ENCODE measurements around the gene ARHGAP6.
"Not testable (repeated sequence)": the region's sequence is repeated elsewhere in the genome, so short reads cannot be mapped to it uniquely, and the experiment has no call there.

Gene ARHGAP6

DNA sequence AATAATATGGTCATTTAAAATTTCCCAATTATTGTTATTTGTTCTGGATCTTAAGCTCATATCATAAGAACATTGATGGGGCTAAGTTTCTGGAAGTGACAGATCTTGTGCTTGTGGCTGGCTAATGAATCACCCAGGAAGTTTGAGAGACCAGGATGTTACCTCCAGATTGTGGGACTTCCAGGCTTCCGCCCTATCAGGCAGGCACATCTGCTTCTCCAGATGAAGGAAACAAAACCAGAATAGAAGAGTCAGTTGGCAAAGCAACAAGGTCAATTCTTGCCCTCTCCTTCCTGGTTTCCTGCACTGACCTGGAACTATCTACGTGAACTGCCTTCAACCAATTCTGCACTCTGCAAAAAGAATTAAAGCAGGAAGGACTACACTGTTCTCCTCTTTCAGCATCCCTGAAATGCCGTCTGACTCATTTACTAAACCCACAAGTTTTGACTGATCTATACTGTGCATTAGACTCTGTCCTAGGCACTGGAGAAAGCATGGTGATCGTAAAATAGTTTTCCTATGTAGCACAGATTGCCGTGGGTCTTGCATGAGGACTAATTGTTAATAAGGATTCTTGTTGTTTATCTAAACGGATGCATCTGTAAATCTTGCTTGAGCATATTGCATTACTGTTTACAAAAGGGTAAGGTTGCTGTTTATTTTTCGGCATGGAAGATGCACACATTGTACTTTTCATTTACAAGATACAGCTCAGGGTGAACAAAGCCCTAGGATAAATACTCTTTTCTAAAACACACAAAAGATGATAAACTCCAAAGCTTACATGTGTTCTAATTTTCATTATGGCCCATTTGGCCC is 297.9 kb downstream of the ARHGAP6 start:
- TF ChIP-seq, protein P1, sequence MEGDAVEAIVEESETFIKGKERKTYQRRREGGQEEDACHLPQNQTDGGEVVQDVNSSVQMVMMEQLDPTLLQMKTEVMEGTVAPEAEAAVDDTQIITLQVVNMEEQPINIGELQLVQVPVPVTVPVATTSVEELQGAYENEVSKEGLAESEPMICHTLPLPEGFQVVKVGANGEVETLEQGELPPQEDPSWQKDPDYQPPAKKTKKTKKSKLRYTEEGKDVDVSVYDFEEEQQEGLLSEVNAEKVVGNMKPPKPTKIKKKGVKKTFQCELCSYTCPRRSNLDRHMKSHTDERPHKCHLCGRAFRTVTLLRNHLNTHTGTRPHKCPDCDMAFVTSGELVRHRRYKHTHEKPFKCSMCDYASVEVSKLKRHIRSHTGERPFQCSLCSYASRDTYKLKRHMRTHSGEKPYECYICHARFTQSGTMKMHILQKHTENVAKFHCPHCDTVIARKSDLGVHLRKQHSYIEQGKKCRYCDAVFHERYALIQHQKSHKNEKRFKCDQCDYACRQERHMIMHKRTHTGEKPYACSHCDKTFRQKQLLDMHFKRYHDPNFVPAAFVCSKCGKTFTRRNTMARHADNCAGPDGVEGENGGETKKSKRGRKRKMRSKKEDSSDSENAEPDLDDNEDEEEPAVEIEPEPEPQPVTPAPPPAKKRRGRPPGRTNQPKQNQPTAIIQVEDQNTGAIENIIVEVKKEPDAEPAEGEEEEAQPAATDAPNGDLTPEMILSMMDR (IDR thresholded peaks at IDR 0.05): no peak

GRCh38 chrX:11366998-11367595 is 298.6 kb downstream of the ARHGAP6 start:
- intact Hi-C loops (cut with DNase I; ENCODE audit: low total_unique reads): no loop called here
- Histone ChIP-seq H3K4me3 (no peak overlapping the region), H3K9me3 (no peaks in the 10 kb centered on the region), H3K27ac (no peak overlapping the region), H3K4me1 (no peaks in the 10 kb centered on the region), H3K27me3 (no peaks in the 10 kb centered on the region), H3K36me3 (no peaks in the 10 kb centered on the region)
- no peak for DNase-seq
- TF ChIP-seq, protein P1 (IDR thresholded peaks at IDR 0.05): no peak

More for the DNA sequence above, 297.9 kb downstream of the ARHGAP6 start:
- Histone ChIP-seq H3K9me3 (no peaks in the 10 kb centered on the region), H3K27me3 (no peaks in the 10 kb centered on the region), H3K36me3 (no peaks in the 10 kb centered on the region), H3K27ac (no peak overlapping the region), H3K4me3 (no peak overlapping the region), H3K4me1 (no peaks in the 10 kb centered on the region)
- intact Hi-C loops (cut with DNase I; ENCODE audit: low total_unique reads): no loop called here
- no peak for DNase-seq

- DNase-seq: no peak
Observed at GRCh38 chrX:11365426-11365825, 300.3 kb downstream of the ARHGAP6 start.

DNA sequence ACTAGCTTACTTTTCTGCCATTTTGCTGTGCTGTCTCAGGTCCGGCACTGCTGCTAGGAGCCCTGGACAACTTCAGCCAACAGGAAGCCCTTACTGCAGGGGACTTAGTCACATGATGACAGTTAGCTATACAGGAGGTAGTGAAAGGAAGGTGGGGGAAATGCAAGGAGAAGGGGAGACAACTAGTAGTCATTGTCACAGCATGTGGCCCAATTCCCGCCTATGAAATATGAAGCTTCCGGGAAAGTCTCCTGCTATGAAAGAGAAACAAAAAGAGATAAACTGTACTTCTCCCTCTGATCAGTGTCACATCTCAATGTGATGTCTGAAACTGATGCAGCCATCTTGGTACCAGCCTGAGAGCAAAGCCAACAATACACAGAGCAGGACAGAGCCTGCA is 300.9 kb downstream of the ARHGAP6 start:
- Histone ChIP-seq H3K9me3 (no peaks in the 10 kb centered on the region), H3K27me3 (no peaks in the 10 kb centered on the region), H3K36me3 (no peaks in the 10 kb centered on the region), H3K27ac (no peak overlapping the region), H3K4me1 (no peaks in the 10 kb centered on the region), H3K4me3 (no peak overlapping the region)
- intact Hi-C loops (cut with DNase I; ENCODE audit: low total_unique reads): no loop called here
- no peak for DNase-seq
- TF ChIP-seq, protein P1 (IDR thresholded peaks at IDR 0.05): no peak

More at GRCh38 chrX:11365426-11365825, 300.3 kb downstream of the ARHGAP6 start:
- H3K27me3 ChIP-seq: no peaks in the 10 kb centered on the region
- H3K4me3 ChIP-seq: no peak overlapping the region
- H3K27ac ChIP-seq: no peak overlapping the region
- no peaks in the 10 kb centered on the region for H3K36me3 ChIP-seq
- intact Hi-C loops (cut with DNase I; ENCODE audit: low total_unique reads): no loop called here
- TF ChIP-seq, protein P1 (IDR thresholded peaks at IDR 0.05): no peak
- H3K4me1 ChIP-seq: no peaks in the 10 kb centered on the region
- H3K9me3 ChIP-seq: no peaks in the 10 kb centered on the region

DNA sequence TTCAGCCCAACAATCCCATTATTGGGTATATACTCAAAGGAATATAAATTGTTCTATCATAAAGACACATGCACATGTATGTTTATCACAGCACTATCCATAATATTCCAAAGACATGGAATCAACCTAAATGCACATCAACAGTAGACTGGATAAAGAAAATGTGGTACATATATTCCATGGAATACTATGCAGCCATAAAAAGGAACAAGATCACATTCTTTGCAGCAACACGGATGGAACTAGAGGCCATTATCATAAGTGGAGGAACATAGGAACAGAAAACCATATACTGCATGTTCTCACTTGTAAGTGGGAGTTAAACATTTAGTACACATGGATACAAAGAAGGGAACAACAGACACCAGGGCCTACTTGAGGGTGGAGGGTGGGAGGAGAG is 301.9 kb downstream of the ARHGAP6 start:
- H3K27ac ChIP-seq; H3K36me3 ChIP-seq; intact Hi-C loops (cut with DNase I; ENCODE audit: low total_unique reads); H3K9me3 ChIP-seq; H3K4me3 ChIP-seq; H3K27me3 ChIP-seq; DNase-seq; H3K4me1 ChIP-seq: not testable (repeated sequence)

GRCh38 chrX:11363069-11363594 is 302.6 kb downstream of the ARHGAP6 start:
- TF ChIP-seq, protein P1 (IDR thresholded peaks at IDR 0.05): no peak
- Histone ChIP-seq H3K4me1 (no peaks in the 10 kb centered on the region), H3K9me3 (no peaks in the 10 kb centered on the region), H3K27ac (no peak overlapping the region), H3K4me3 (no peak overlapping the region), H3K36me3 (no peaks in the 10 kb centered on the region), H3K27me3 (no peaks in the 10 kb centered on the region)
- no peak for DNase-seq
- intact Hi-C loops (cut with DNase I; ENCODE audit: low total_unique reads): no loop called here

- H3K9me3 ChIP-seq; H3K4me3 ChIP-seq; intact Hi-C loops (cut with DNase I; ENCODE audit: low total_unique reads); H3K27me3 ChIP-seq; H3K36me3 ChIP-seq; H3K4me1 ChIP-seq; H3K27ac ChIP-seq; DNase-seq: not testable (repeated sequence)
Observed at GRCh38 chrX:11361666-11362065, 304.1 kb downstream of the ARHGAP6 start.

GRCh38 chrX:11355944-11356343 is 309.8 kb downstream of the ARHGAP6 start:
- DNase-seq; intact Hi-C loops (cut with DNase I; ENCODE audit: low total_unique reads); H3K36me3 ChIP-seq; H3K4me3 ChIP-seq; H3K9me3 ChIP-seq; H3K27ac ChIP-seq; H3K27me3 ChIP-seq: not testable (repeated sequence)
- H3K4me1 ChIP-seq: peaks cover 0 to 29% (median 0%) of the 10 kb centered on the region in 4 donors
